Right cardiac atrium (tissue), 5 donors: Measurements from ENCODE around the gene GPR50. TPM values are rescaled to one million over a fixed set of nuclear protein-coding genes. Genes with fewer than 3 reads are reported as not detected.

Experiments
- ATAC-seq, 2 donors: fragments of 200-7000 bp; cut with Tn5 transposase; one replicate each; pipeline versions ENCODE4 v1.8.0 to v1.9.1; 2020; ENCODE audit warnings: moderate library complexity in 2 of 2, mild to moderate bottlenecking in 1 of 2
- DNase-seq, 3 donors: peaks; one replicate each; pipeline ENCODE4 v3.0.0-alpha.2; 2020
- H3K27ac ChIP-seq: one replicate; pipeline ENCODE4 v1.5.1; 2013; ENCODE audit warnings: mild to moderate bottlenecking, low read length, control low read depth, moderate library complexity
- H3K27me3 ChIP-seq: one replicate; pipeline ENCODE4 v1.6.1; 2013; ENCODE audit not compliant: control insufficient read depth, insufficient read depth
- H3K4me1 ChIP-seq: one replicate; pipeline ENCODE4 v1.6.1; 2013; ENCODE audit warnings: low read length; ENCODE audit not compliant: control insufficient read depth, insufficient read depth
- H3K4me3 ChIP-seq: one replicate; pipeline ENCODE4 v1.5.1; 2013; ENCODE audit warnings: low read length, control low read depth
- H3K9me3 ChIP-seq: one replicate; pipeline ENCODE4 v1.6.1; 2013; ENCODE audit warnings: low read length; ENCODE audit not compliant: control insufficient read depth
- WGBS: extraction: QIAGEN DNeasy Blood & Tissue Kit; methylation state at CpG from one replicate; pipeline ENCODE4 v1.1.7; 2013; 5-methylcytosine and 5-hydroxymethylcytosine counted together
- intact Hi-C, 4 donors: fragments of 100-400 bp; cut with DNase I; formaldehyde crosslinking; loops; one replicate each; pipeline versions ENCODE4 v1.11.0 to v1.14.0; 2022 to 2023
- polyA plus RNA-seq: library from polyadenylated mRNA; stranded (reverse); fragments of 200-250 nt; gene quantifications from one replicate; pipeline ENCODE4 v1.2.3, GENCODE V29; 2013
- total RNA-seq, 4 donors: library from RNA; stranded (reverse); fragmentation: NEBNext Ultra II Directional; extraction: Animal tissue kit (Norgen Biotek cat#: 25700); gene quantifications; one replicate each; pipeline ENCODE4 v1.2.1, GENCODE V29; 2021
- donor health status: healthy with polysubstance abuse.
- donor health status: DM: no; HTN: yes; CAD: no.
- donor health status: DM: no; HTN: no; CAD: no.
- donor health status: DM: no; HTN: yes; CAD: no; lungs with severe emphysema.
- donor health status: DM: yes; HTN: yes; CAD: no.

The GPR50 gene
- total and polyA plus RNA-seq, 5 donors, result not detected

DNA sequence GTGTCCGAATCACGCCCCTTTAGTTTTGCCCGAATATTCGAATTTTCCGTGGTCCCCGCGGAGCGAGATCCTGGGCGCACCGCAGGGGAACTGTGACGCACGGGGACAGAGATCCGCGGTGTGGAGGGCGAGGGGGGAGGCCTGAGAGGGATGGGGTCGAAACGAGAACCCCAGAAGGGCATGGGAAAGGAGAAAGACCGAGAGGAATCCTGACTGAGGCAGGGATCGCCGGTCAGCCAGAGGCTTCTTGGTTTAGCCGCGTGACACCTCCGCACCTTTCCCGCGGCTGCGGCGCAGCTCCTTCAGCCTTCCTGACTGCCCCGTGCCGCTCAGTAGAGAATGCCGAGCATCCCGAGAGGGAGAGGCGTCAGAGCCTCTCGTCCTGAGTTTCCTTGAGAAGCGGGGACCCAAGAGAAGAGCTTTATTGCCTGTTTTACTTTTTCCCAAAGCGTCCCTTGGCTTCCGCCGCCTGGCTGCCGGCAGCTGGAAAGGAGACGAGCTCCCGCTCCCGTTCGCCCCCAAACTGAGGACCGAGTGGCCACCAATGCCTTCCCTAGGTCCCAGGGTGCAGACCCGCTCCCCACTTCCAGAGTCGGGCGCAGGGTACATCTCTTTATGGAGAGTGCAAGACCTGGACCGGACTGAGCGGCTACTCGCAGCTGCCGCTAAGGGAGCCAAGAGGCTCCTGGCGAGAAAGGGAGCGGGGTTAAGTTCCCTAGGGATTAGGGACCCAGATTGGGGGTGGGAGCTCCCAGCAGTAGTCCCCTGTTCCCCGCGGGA lies 911 bp upstream of the GPR50 start:
- intact Hi-C loops, result loop anchor here in 1 of 4 donors (10.0 kb wide), 1 partner anchor 179 kb away; no protein-coding TSS in a partner anchor
- ATAC-seq (no peak), DNase-seq (no peak)
- H3K4me1 ChIP-seq, result no peaks in the 10 kb centered on the region
- 3% methylated on average over 54 of the region's 54 CpGs for WGBS
- no peaks in the 10 kb centered on the region for H3K27me3 ChIP-seq
- H3K4me3 ChIP-seq, result no peak overlapping the region
- H3K9me3 ChIP-seq, result no peaks in the 10 kb centered on the region
- H3K27ac ChIP-seq, result no peak overlapping the region

DNA sequence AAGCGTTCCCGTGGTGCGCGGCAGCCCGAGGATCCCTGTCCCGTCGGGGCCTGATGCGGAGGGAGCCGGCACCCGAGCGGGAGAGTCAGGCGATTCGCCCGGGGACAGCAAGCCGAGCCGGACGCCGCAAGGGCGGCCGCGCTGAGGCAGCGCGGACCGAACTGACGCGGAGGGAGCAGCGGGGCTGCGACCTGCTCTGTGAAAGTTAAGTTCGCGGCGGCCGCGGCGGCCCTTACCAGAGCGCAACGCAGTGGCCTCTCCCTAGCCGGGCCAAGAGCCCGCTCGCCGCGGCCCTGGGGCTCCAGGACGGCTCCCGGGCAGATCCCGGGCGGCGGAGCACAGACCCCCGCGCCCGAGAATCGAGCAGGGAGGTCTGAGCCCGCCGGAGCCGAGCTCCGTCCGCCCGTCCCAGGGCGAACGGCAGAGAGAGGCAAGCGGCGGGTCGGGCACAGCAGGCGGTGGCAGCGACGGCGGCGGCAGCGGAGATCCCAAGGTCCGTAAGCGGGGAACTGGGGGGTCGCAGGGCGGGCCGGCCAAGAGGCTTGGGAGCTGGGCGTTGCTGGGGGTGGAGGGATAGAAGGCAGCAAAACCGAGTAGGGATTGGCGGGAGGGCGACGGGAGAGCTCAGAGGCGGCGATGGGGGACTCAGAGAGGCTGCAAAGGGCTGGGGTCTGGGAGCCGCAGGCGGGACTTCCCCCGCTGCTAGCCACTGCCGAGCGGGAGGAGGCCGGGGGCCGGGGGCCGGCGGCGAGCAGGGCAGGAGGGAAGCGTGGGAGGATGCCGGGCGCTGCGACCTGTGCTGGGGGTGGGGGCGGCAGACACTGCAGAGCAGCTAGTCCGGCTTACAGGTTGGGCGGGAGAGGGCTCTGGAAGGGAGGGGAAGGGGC lies 1.0 kb downstream of the GPR50 start:
- DNase-seq, result peak in 1 of 3 donors; percentile 46
- no peaks in the 10 kb centered on the region for H3K9me3 ChIP-seq
- no peak overlapping the region for H3K27ac ChIP-seq
- WGBS, result 2% methylated on average over 96 of the region's 96 CpGs
- H3K4me1 ChIP-seq, result no peaks in the 10 kb centered on the region
- peak overlapping the region; percentile 35 for H3K4me3 ChIP-seq
- intact Hi-C loops, result loop anchor here in 1 of 4 donors (10.0 kb wide), 1 partner anchor 177 kb away; no protein-coding TSS in a partner anchor
- no peak for ATAC-seq
- no peaks in the 10 kb centered on the region for H3K27me3 ChIP-seq

DNA sequence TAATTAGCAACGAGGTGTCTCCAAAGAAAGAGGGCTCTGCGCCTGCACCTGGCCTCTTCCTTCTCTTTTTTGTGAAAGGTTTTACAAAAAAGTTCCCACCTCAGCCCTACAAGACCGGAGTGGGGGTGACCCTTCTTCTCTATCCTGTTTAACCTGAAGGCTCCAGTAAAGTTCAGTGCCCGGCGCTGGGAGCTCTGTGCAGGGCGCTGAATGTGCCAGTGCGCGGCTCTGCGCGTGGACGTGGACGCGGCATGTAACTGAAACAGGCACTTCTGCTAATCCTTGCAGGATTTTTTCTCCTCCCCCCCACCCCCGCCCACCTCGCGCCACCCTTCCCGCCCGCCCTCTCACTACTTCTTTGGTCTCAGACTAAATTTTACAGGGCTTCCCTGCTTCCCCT lies 2.4 kb downstream of the GPR50 start:
- no peak overlapping the region for H3K4me3 ChIP-seq
- no peaks in the 10 kb centered on the region for H3K9me3 ChIP-seq
- intact Hi-C loops, result loop anchor here in 1 of 4 donors (10.0 kb wide), 1 partner anchor 176 kb away; no protein-coding TSS in a partner anchor
- H3K27ac ChIP-seq, result no peak overlapping the region
- no peaks in the 10 kb centered on the region for H3K4me1 ChIP-seq
- 2% methylated on average over 18 of the region's 18 CpGs for WGBS
- DNase-seq, result no peak
- H3K27me3 ChIP-seq, result no peaks in the 10 kb centered on the region
- ATAC-seq, result no peak

DNA sequence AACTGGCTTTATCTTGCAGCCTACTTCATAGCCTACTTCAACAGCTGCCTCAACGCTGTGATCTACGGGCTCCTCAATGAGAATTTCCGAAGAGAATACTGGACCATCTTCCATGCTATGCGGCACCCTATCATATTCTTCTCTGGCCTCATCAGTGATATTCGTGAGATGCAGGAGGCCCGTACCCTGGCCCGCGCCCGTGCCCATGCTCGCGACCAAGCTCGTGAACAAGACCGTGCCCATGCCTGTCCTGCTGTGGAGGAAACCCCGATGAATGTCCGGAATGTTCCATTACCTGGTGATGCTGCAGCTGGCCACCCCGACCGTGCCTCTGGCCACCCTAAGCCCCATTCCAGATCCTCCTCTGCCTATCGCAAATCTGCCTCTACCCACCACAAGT lies 4.0 kb downstream of the GPR50 start:
- WGBS, result 96% methylated on average over 18 of the region's 18 CpGs
- Histone ChIP-seq H3K27ac (no peak overlapping the region), H3K9me3 (no peaks in the 10 kb centered on the region), H3K4me3 (no peak overlapping the region), H3K27me3 (no peaks in the 10 kb centered on the region), H3K4me1 (no peaks in the 10 kb centered on the region)
- DNase-seq, result no peak
- intact Hi-C loops, result no loop called here
- no peak for ATAC-seq

DNA sequence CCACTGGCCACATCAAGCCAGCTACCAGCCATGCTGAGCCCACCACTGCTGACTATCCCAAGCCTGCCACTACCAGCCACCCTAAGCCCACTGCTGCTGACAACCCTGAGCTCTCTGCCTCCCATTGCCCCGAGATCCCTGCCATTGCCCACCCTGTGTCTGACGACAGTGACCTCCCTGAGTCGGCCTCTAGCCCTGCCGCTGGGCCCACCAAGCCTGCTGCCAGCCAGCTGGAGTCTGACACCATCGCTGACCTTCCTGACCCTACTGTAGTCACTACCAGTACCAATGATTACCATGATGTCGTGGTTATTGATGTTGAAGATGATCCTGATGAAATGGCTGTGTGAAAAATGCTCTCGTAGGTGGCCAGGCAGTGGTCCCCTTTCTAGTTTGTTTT lies 4.7 kb downstream of the GPR50 start:
- H3K4me1 ChIP-seq, result no peaks in the 10 kb centered on the region
- 83% methylated on average over 7 of the region's 7 CpGs for WGBS
- no peak overlapping the region for H3K4me3 ChIP-seq
- no peak overlapping the region for H3K27ac ChIP-seq
- intact Hi-C loops, result no loop called here
- no peaks in the 10 kb centered on the region for H3K9me3 ChIP-seq
- no peaks in the 10 kb centered on the region for H3K27me3 ChIP-seq
- ATAC-seq (no peak), DNase-seq (no peak)

DNA sequence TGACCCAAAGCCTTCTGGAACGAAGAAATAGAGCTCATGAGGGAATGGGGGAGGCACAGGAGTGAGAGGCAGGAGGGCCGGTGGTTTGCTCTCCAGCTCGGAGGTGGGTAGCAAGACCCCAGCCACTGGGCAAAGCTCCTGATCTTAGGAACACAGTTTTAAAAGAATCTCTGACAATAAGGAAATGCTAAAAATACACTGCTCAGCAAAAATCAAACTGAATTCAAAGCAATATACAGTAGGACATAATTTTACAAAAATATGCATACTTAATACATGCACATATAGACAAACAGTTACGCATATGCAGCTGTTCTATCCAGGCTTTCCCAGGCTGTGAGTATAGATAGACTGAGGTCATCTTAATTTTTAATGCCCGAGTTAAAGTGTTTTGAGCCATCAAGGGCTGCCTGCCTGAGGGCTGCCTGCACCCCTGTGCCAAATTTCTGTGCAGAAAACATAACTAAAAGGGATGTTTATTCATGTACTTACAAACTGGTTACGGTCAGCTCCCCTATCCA lies 6.9 kb downstream of the GPR50 start:
- H3K27ac ChIP-seq, result no peak overlapping the region
- ATAC-seq, result no peak
- intact Hi-C loops, result no loop called here
- no peaks in the 10 kb centered on the region for H3K9me3 ChIP-seq
- no peaks in the 10 kb centered on the region for H3K4me1 ChIP-seq
- WGBS, result 42% methylated on average over 6 of the region's 6 CpGs
- H3K4me3 ChIP-seq, result no peak overlapping the region
- no peaks in the 10 kb centered on the region for H3K27me3 ChIP-seq
- DNase-seq, result no peak

DNA sequence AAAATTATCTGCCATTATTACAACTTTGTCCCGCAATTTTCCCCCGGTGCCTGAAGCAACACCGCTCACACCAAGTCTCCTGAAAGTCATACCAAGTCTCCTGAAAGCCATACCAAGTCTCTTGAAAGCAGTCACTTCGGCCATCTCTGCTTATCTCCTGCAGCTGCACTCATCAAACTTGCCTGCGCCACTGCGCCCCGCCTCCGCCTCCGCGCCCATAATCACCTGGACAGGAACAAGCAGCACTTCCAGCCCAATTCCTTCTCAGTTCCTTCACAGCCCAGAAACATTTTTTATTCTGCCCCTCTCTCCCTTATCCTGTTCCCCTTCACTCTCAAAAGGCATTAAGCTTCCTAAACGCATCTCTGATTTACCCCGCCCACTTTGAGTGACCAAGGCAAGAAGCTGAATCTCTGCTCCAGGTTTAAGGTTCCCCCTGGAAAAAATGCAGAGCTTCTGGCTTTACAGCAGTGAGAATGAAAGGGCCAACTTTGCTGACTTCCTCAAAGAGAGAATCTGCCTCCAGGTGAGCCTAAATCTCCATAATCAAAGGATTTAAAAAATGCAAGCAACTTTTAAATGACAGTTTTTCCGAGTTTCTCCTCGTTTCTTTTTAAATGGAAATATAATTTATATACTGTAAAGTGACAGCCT lies 7.7 kb downstream of the GPR50 start:
- no peak for ATAC-seq
- Histone ChIP-seq H3K4me1 (no peaks in the 10 kb centered on the region), H3K27ac (no peak overlapping the region), H3K9me3 (no peaks in the 10 kb centered on the region), H3K4me3 (no peak overlapping the region), H3K27me3 (no peaks in the 10 kb centered on the region)
- DNase-seq, result no peak
- WGBS, result 6% methylated on average over 14 of the region's 14 CpGs
- intact Hi-C loops, result no loop called here

DNA sequence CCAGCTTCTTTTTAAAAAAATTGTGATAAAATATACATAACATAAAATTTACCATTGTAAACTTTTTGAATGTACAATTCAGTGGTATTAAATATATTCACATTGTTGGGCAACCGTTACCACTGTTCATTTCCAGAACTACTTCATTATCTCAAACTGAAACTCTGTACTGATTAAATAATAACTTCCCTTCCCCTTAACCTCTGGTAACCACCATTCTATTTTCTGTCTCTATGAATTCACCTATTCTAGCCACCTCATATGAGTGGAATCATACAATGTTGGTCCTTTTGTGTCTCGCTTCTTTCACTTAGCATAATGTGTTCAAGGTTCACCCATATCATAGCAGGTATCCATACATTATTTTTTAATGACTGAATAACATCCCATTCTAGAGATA lies 8.3 kb downstream of the GPR50 start:
- DNase-seq, result no peak
- no peak overlapping the region for H3K4me3 ChIP-seq
- H3K27me3 ChIP-seq, result no peaks in the 10 kb centered on the region
- no peak for ATAC-seq
- no peaks in the 10 kb centered on the region for H3K9me3 ChIP-seq
- WGBS, result 65% methylated on average over 2 of the region's 2 CpGs
- H3K4me1 ChIP-seq, result no peaks in the 10 kb centered on the region
- intact Hi-C loops, result no loop called here
- no peak overlapping the region for H3K27ac ChIP-seq

DNA sequence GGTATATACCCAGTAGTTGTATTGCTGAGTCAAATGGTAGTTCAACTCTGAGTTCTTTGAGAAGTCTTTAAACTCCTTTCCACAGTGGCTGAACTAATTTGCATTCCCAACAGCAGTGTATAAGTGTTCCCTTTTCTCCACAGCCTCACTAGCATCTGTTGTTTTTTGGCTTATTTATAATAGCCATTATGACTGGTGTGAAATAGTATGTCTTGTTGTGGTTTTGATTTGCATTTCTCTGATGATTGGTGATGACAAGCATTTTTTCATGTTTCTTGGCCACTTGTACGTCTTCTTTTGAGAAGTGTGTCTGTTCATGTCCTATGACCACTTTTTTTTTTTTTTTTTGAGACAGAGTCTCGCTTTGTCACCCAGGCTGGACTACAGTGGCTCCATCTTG lies 30.5 kb downstream of the GPR50 start:
- intact Hi-C loops, result no loop called here
- ATAC-seq (no peak), DNase-seq (no peak)
- Histone ChIP-seq H3K4me1 (no peaks in the 10 kb centered on the region), H3K9me3 (no peaks in the 10 kb centered on the region), H3K27me3 (no peaks in the 10 kb centered on the region), H3K27ac (no peak overlapping the region), H3K4me3 (no peak overlapping the region)
- 55% methylated on average over 2 of the region's 2 CpGs for WGBS

DNA sequence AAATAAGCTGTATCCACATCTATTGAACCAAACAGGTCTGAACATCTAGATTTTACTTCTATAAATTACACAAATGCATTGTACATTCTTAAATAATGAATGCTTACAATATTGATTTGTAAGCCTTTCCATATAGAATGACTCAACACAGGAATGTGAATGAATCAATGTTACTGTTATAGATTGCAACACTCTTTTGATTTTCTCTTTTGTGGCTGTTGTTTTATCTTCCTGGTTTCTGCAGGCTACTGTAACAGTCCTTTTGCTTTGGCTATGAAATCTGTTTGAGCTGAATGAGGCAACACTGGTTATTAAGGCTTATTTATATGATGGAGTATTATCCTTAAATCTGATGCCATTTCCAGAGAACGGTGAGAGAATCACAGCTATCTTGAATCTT lies 49.5 kb downstream of the GPR50 start:
- ATAC-seq (no peak), DNase-seq (no peak)
- H3K4me3 ChIP-seq, result no peak overlapping the region
- H3K4me1 ChIP-seq, result no peaks in the 10 kb centered on the region
- no peaks in the 10 kb centered on the region for H3K27me3 ChIP-seq
- no peak overlapping the region for H3K27ac ChIP-seq
- intact Hi-C loops, result no loop called here
- WGBS, result 80% methylated on average over 1 of the region's 1 CpG
- H3K9me3 ChIP-seq, result no peaks in the 10 kb centered on the region

DNA sequence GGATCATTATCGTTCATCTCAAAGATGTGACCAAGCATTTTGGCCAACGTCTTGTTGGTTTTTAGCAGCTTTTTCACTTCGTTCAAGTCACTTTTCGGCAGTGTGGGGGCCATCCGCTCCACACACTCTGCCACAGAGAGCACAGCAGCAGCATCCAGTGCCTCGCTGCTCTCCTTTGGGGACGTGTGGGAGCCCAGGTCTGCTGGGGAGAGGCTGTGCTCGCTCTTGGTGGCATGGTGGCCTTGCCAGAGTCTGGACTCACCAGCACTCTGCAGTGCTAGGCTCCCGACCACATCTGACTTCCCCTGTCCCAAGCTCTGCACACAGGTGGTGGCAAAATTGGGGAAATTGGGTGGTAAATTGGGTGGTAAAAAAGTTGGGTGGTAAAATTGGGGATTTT lies 50.6 kb downstream of the GPR50 start:
- intact Hi-C loops, result no loop called here
- Histone ChIP-seq H3K27me3 (no peaks in the 10 kb centered on the region), H3K9me3 (no peaks in the 10 kb centered on the region), H3K4me3 (no peak overlapping the region), H3K27ac (no peak overlapping the region), H3K4me1 (no peaks in the 10 kb centered on the region)
- ATAC-seq (no peak), DNase-seq (no peak)
- WGBS, result 74% methylated on average over 9 of the region's 9 CpGs
